ACC112 (cell line): ENCODE measurements around the gene IFITM2.

Source experiments
- H2AFZ ChIP-seq: fragments of 200-600 bp; sonication (generic); one replicate; pipeline ENCODE4 v1.6.0; 2017; ENCODE audit warnings: antibody characterized with exemption, low read length; ENCODE audit not compliant: unreplicated experiment
- H3K27ac ChIP-seq: fragments of 200-600 bp; sonication (generic); 2 replicates; pipeline ENCODE4 v1.5.1; 2014; ENCODE audit warnings: low read depth, mild to moderate bottlenecking, antibody characterized with exemption, low read length, moderate library complexity
- H3K27me3 ChIP-seq: fragments of 200-600 bp; sonication (generic); 2 replicates; pipeline ENCODE4 v1.6.1; 2014; ENCODE audit warnings: mild to moderate bottlenecking, antibody characterized with exemption, low read length, moderate library complexity, mixed read lengths; ENCODE audit not compliant: insufficient read depth
- H3K36me3 ChIP-seq: fragments of 200-600 bp; sonication (generic); 2 replicates; pipeline ENCODE4 v1.6.1; 2016; ENCODE audit warnings: mild to moderate bottlenecking, antibody characterized with exemption, low read length, moderate library complexity, mixed read lengths; ENCODE audit not compliant: insufficient read depth
- H3K4me1 ChIP-seq: fragments of 200-600 bp; sonication (generic); one replicate; pipeline ENCODE4 v1.6.1; 2016; ENCODE audit warnings: low read length, mixed read lengths; ENCODE audit not compliant: insufficient read depth, unreplicated experiment, control insufficient read depth
- H3K4me3 ChIP-seq: fragments of 200-600 bp; sonication (generic); 2 replicates; pipeline ENCODE4 v1.5.1; 2014; ENCODE audit warnings: mild to moderate bottlenecking, low read depth, low read length
- H3K79me2 ChIP-seq: fragments of 200-600 bp; sonication (generic); one replicate; pipeline ENCODE4 v1.6.0; 2016; ENCODE audit warnings: low read length; ENCODE audit not compliant: control insufficient read depth, unreplicated experiment, insufficient read depth

Gene IFITM2

DNA sequence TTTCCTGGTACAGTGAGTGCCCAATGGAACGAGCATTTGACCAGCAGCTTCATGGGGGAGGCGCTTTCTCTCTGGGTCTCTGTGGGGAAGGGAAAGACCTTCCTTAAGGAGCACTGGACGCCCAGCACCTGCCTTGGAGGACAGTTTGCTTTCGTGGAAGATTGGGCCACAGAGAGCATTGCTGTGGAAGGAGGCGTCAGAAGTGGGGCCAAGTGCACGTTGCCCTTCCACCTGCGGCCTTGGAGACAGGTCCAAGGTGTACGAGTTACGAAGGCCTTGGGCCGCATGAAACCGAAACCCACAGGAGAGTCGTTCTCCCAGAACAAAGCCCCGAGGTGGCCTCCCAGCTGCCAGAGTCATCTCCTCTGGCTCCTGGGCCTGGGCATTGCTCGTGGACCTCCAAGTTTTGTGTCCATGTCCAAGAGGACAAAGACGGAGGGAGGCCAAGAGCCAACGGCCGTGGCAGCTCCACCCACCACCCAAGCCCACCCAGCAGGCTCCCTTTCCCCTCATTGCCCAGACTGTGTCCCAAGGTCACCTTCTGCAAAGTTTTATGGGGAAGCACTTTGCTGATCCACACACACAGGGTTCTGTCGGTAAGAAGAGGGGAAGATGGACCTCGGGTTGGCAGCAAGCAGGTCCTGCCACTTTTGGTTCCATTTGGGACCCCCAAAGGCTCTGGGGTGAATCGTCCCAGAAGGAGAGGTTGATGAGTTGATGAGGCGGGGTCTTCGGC, 35.3 kb upstream of the IFITM2 start:
- no peak overlapping the region for H3K27ac ChIP-seq
- peaks cover 26% of the 10 kb centered on the region for H3K27me3 ChIP-seq
- H3K4me3 ChIP-seq, result no peak overlapping the region
- no peaks in the 10 kb centered on the region for H3K4me1 ChIP-seq
- no peaks in the 10 kb centered on the region for H3K79me2 ChIP-seq
- H2AFZ ChIP-seq, result no peak overlapping the region
- H3K36me3 ChIP-seq, result no peaks in the 10 kb centered on the region

DNA sequence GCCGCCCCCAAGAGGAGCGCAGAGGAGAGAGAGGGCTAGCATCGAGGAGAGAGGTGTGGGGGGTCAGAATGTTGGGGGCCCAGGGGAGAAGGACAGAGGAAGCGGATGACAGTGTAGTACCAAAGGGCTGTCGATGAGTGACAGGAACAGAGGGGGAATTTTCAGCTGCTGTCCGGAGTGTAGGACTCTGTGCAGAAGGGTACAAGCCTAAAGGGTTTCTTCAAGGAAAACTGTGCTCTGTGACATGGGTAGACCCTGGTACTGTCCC, 34.8 kb upstream of the IFITM2 start:
- Histone ChIP-seq H3K27me3 (peaks cover 31% of the 10 kb centered on the region), H3K4me1 (no peaks in the 10 kb centered on the region), H2AFZ (no peak overlapping the region), H3K27ac (no peak overlapping the region), H3K36me3 (no peaks in the 10 kb centered on the region), H3K4me3 (no peak overlapping the region), H3K79me2 (no peaks in the 10 kb centered on the region)

DNA sequence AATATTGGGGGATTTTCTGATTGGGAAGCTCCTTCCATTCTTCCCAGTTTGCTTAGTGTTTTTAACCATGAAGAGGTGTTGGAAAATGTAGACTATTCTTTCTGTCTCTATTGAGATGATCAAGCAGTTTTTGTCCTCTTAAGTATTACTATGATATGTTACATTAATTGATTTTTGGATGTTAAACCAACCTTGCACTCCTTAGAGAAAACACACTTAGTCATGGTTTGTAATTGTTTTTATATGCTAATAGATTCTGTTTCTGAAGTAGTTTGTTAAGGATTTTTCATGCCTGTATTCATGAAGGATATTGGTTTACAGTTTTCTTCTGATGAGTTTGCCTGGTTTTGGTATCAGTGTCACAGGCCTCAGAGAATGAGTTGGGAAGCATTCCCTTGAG, 31.4 kb upstream of the IFITM2 start:
- Histone ChIP-seq H3K27me3 (peaks cover 64% of the 10 kb centered on the region), H3K27ac (no peak overlapping the region), H3K4me3 (no peak overlapping the region), H2AFZ (no peak overlapping the region), H3K36me3 (no peaks in the 10 kb centered on the region), H3K79me2 (no peaks in the 10 kb centered on the region), H3K4me1 (no peaks in the 10 kb centered on the region)

- Histone ChIP-seq H3K36me3 (no peaks in the 10 kb centered on the region), H3K79me2 (no peaks in the 10 kb centered on the region), H3K4me3 (no peak within 1 kb of the TSS), H3K27ac (no peak within 1 kb of the TSS), H3K4me1 (no peaks in the 10 kb centered on the region), H3K27me3 (peaks cover 83% of the 10 kb centered on the region), H2AFZ (no peak within 1 kb of the TSS)
Observed at GRCh38 chr11:278001-278951, 29.3 kb upstream of the IFITM2 start, which contains the start of gene NLRP6. TSS of gene NLRP6 (plus strand) at chr11:278407. CDS start at chr11:278570, 163 bp downstream.

DNA sequence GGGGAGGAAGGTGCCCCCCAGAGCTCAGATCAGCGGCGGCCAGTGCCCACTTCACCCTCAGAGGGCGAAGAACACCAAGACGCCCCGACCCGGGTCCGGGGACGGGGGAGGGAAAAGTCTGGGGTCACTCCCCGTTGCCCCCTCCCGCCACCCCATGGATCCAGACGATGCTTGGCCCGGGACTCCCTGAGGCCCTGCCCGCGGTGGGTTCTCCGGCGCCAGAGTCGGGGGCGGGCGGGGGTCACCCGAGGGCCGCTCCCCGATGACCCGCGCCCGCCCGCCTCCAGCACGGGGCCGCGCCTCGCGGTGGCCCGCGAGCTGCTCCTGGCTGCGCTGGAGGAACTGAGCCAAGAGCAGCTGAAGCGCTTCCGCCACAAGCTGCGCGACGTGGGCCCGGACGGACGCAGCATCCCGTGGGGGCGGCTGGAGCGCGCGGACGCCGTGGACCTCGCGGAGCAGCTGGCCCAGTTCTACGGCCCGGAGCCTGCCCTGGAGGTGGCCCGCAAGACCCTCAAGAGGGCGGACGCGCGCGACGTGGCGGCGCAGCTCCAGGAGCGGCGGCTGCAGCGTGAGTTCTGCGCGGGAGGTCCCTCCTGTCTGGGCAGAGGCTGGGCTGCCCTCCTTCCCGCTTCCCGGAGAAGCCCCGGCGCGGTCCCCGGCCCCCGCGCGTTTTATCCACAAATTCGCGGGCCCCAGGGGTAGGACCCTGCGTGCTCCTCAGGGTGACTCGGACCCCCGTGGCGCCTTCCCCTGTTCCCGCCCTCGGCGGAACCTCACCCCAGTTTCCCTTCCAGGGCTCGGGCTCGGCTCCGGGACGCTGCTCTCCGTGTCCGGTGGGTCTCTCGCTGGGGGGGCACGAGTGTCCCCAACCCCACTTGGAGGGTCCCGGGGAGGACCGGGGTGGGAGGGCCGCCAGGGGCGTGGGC, 28.3 kb upstream of the IFITM2 start:
- no peak overlapping the region for H2AFZ ChIP-seq
- peaks cover 86% of the 10 kb centered on the region for H3K27me3 ChIP-seq
- H3K4me1 ChIP-seq, result no peaks in the 10 kb centered on the region
- H3K79me2 ChIP-seq, result no peaks in the 10 kb centered on the region
- no peaks in the 10 kb centered on the region for H3K36me3 ChIP-seq
- H3K27ac ChIP-seq, result no peak overlapping the region
- no peak overlapping the region for H3K4me3 ChIP-seq

GRCh38 chr11:279966-280705, 27.5 kb upstream of the IFITM2 start:
- H3K27me3 ChIP-seq, result peaks cover 80% of the 10 kb centered on the region
- H3K4me1 ChIP-seq, result no peaks in the 10 kb centered on the region
- H3K79me2 ChIP-seq, result no peaks in the 10 kb centered on the region
- H3K27ac ChIP-seq, result no peak overlapping the region
- H3K36me3 ChIP-seq, result no peaks in the 10 kb centered on the region
- H3K4me3 ChIP-seq, result no peak overlapping the region
- H2AFZ ChIP-seq, result no peak overlapping the region

DNA sequence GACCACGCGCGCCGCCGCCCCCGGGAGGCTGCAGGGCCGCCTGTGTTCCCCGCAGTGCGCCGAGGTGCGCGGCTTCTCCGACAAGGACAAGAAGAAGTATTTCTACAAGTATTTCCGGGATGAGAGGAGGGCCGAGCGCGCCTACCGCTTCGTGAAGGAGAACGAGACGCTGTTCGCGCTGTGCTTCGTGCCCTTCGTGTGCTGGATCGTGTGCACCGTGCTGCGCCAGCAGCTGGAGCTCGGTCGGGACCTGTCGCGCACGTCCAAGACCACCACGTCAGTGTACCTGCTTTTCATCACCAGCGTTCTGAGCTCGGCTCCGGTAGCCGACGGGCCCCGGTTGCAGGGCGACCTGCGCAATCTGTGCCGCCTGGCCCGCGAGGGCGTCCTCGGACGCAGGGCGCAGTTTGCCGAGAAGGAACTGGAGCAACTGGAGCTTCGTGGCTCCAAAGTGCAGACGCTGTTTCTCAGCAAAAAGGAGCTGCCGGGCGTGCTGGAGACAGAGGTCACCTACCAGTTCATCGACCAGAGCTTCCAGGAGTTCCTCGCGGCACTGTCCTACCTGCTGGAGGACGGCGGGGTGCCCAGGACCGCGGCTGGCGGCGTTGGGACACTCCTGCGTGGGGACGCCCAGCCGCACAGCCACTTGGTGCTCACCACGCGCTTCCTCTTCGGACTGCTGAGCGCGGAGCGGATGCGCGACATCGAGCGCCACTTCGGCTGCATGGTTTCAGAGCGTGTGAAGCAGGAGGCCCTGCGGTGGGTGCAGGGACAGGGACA, 26.7 kb upstream of the IFITM2 start:
- H3K79me2 ChIP-seq, result no peaks in the 10 kb centered on the region
- no peak overlapping the region for H3K4me3 ChIP-seq
- H3K27ac ChIP-seq, result no peak overlapping the region
- H3K27me3 ChIP-seq, result peaks cover 75% of the 10 kb centered on the region
- no peak overlapping the region for H2AFZ ChIP-seq
- H3K4me1 ChIP-seq, result no peaks in the 10 kb centered on the region
- no peaks in the 10 kb centered on the region for H3K36me3 ChIP-seq

GRCh38 chr11:281486-282161, 26.0 kb upstream of the IFITM2 start:
- no peaks in the 10 kb centered on the region for H3K79me2 ChIP-seq
- H3K27me3 ChIP-seq, result peaks cover 68% of the 10 kb centered on the region
- H3K4me3 ChIP-seq, result no peak overlapping the region
- H3K36me3 ChIP-seq, result no peaks in the 10 kb centered on the region
- no peak overlapping the region for H2AFZ ChIP-seq
- no peaks in the 10 kb centered on the region for H3K4me1 ChIP-seq
- no peak overlapping the region for H3K27ac ChIP-seq

DNA sequence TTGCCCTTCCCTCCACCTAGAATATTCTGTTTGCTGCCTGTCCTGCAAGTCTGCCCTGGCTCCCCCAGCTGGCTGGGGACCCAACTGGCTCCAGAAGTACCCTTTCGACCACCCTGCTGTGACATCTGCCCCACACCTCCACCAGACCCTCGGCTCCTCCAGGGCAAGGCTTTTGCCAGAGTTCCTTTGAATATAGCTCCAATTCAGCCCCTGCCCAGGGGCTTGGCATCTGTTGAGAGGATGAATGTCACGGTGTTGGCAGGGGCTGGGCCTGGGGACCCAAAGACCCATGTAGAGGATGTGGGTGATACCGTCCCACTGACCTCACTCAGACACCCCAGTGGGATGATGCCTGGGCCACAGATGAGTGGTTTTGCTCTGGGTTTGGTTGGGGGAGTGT, 25.4 kb upstream of the IFITM2 start:
- Histone ChIP-seq H3K27me3 (peaks cover 65% of the 10 kb centered on the region), H2AFZ (no peak overlapping the region), H3K4me1 (no peaks in the 10 kb centered on the region), H3K36me3 (no peaks in the 10 kb centered on the region), H3K27ac (no peak overlapping the region), H3K4me3 (no peak overlapping the region), H3K79me2 (no peaks in the 10 kb centered on the region)
